GM12878 (cell line): ENCODE measurements around the gene CNTNAP5. TPM values are rescaled to one million over a fixed set of nuclear protein-coding genes. Genes with fewer than 3 reads are reported as not detected.

Experiments used
- ATAC-seq: fragments of 200-7000 bp; cut with Tn5 transposase; 3 replicates; pipeline ENCODE4 v1.9.1; 2020; ENCODE audit warnings: mild to moderate bottlenecking, moderate library complexity
- BruUV-seq: library from RNA; stranded (reverse); fragments of 400-500 nt; replicated peaks from 2 replicates; lab custom pipeline; 2021; lab: Mats Ljungman, UMichigan
- CTCF ChIA-PET: fragments of 300-600 bp; sonication (Branson Sonifier 250); formaldehyde crosslinking; extraction: SDS; loops from one replicate; lab custom pipeline; 2021; ENCODE audit warnings: inconsistent platforms; lab: Yijun Ruan, JAX
- POLR2A ChIA-PET: fragments of 350-600 bp; formaldehyde crosslinking; extraction: SDS; loops from one replicate; lab custom pipeline; 2021; ENCODE audit warnings: inconsistent platforms; lab: Charles Lee
- RAD21 ChIA-PET: fragments of 300-600 bp; sonication (Branson Sonifier 250); formaldehyde crosslinking; loops from one replicate; lab custom pipeline; 2023; ENCODE audit warnings: antibody characterized with exemption; ENCODE audit not compliant: unreplicated experiment; lab: Charles Lee
- SMC1A ChIA-PET: fragments of 300-600 bp; sonication (Branson Sonifier 250); formaldehyde crosslinking; loops from one replicate; lab custom pipeline; 2023; ENCODE audit not compliant: unreplicated experiment, uncharacterized antibody; lab: Charles Lee
- DNase-seq: peaks from one replicate; pipeline ENCODE4 v3.0.0-alpha.2; 2011; ENCODE audit warnings: low read depth, low spot score
- FAIRE-seq: peaks from 3 replicates; lab custom pipeline; 2011; peaks lifted over from hg19 to GRCh38; lab: Jason Lieb, UNC
- H2AFZ ChIP-seq: 2 replicates; pipeline ENCODE4 v1.6.0; 2011; ENCODE audit warnings: low read depth, low read length, control low read depth; ENCODE audit not compliant: control insufficient read depth
- H3K27ac ChIP-seq: 2 replicates; pipeline ENCODE4 v1.5.1; 2011; ENCODE audit warnings: control low read depth; ENCODE audit not compliant: control insufficient read depth, insufficient read depth
- H3K27me3 ChIP-seq, 2 experiments: replicated peaks in 1 of 2; 2 replicates each; pipeline versions ENCODE4 v1.6.0 to v1.6.1; 2011; ENCODE audit warnings: low read length in 1 of 2; ENCODE audit not compliant: control insufficient read depth in 2 of 2, insufficient read depth in 2 of 2
- H3K36me3 ChIP-seq, 2 experiments: 2 replicates each; pipeline ENCODE4 v1.5.1; 2011; ENCODE audit warnings: low read length in 1 of 2; ENCODE audit not compliant: control insufficient read depth in 2 of 2, insufficient read depth in 2 of 2
- H3K4me1 ChIP-seq: 2 replicates; pipeline ENCODE4 v1.6.1; 2011; ENCODE audit warnings: mild to moderate bottlenecking, low read length, moderate library complexity, mixed read lengths; ENCODE audit not compliant: control insufficient read depth, insufficient read depth
- H3K4me2 ChIP-seq: 2 replicates; pipeline ENCODE4 v1.6.0; 2011; ENCODE audit warnings: control low read depth; ENCODE audit not compliant: control insufficient read depth, insufficient read depth
- H3K4me3 ChIP-seq: fragments of 200-600 bp; sonication (generic); 2 replicates; pipeline ENCODE4 v1.5.1; 2016
- H3K79me2 ChIP-seq: 2 replicates; pipeline ENCODE4 v1.6.0; 2011; ENCODE audit warnings: low read length; ENCODE audit not compliant: control insufficient read depth, insufficient read depth
- H3K9ac ChIP-seq: 2 replicates; pipeline ENCODE4 v1.8.0; 2011; ENCODE audit warnings: low read length, control low read depth, mixed read lengths; ENCODE audit not compliant: control insufficient read depth, insufficient read depth
- H3K9me3 ChIP-seq: replicated peaks from 3 replicates; pipeline ENCODE4 v1.5.1; 2011; ENCODE audit warnings: mild to moderate bottlenecking, low read length; ENCODE audit not compliant: control insufficient read depth, insufficient read depth
- H4K20me1 ChIP-seq: 2 replicates; pipeline ENCODE4 v1.6.0; 2011; ENCODE audit not compliant: control insufficient read depth, insufficient read depth
- ASH2L ChIP-seq: fragments of 300-600, 200-600 bp; sonication (generic); IDR thresholded peaks from 2 replicates; pipeline ENCODE4 v1.6.1; 2017; ENCODE audit warnings: low read depth, mild to moderate bottlenecking, borderline replicate concordance
- NBN ChIP-seq: fragments of 450-650 bp; IDR thresholded peaks from 2 replicates; pipeline ENCODE4 v1.6.1; 2016
- SUZ12 ChIP-seq: fragments of 200-600 bp; sonication (generic); IDR thresholded peaks from one replicate; pipeline ENCODE4 v1.6.1; 2018; ENCODE audit warnings: antibody characterized with exemption, mild to moderate bottlenecking; ENCODE audit not compliant: unreplicated experiment
- ZBED1 ChIP-seq: IDR thresholded peaks from 2 replicates; pipeline ENCODE4 v1.6.1; 2016; ENCODE audit warnings: borderline replicate concordance
- ZSCAN29 ChIP-seq: fragments of 450-650 bp; IDR thresholded peaks from 2 replicates; pipeline ENCODE4 v1.6.1; 2017; ENCODE audit warnings: mild to moderate bottlenecking, moderate library complexity
- WGBS: methylation state at CpG from one replicate; pipeline ENCODE4 v1.1.6; 2016; ENCODE audit warnings: low lambda C conversion rate; ENCODE audit not compliant: insufficient replicate concordance, insufficient coverage; ENCODE audit errors: missing lambda C conversion rate; 5-methylcytosine and 5-hydroxymethylcytosine counted together
- in situ Hi-C: fragments of 300-500 bp; cut with MboI; formaldehyde crosslinking; loops from 9 replicates; pipeline ENCODE4 v1.14.3; 2018; ENCODE audit warnings: mixed read lengths
- intact Hi-C: fragments of 100-400 bp; cut with micrococcal nuclease; formaldehyde crosslinking; loops from one replicate; pipeline ENCODE4 v1.14.2; 2022; ENCODE audit not compliant: unreplicated experiment
- polyA plus RNA-seq, 11 experiments: library from polyadenylated mRNA; depleted of rRNA in 4 of 11; unstranded in 6 of 11; stranded (reverse) in 5 of 11; fragments of >200 nt; fragmentation: Nextera tagmentation in 4 of 11; fragmentation: Illumina TruSeq in 1 of 11; extraction: Ambion mirVana in 4 of 11; extraction: Trizol in 1 of 11; gene quantifications; 1 replicate in 1 of 11; 2 replicates in 10 of 11; pipeline versions ENCODE4 v1.2.1 to v1.2.3, GENCODE V29; 2011 to 2016; ENCODE audit warnings: inconsistent platforms in 2 of 11, missing spikeins in 2 of 11, low read depth in 1 of 11
- total RNA-seq, 4 experiments: library from RNA; depleted of rRNA in 3 of 4; stranded (reverse); fragments of >200 nt in 3 of 4; fragmentation: Illumina TruSeq in 1 of 4; extraction: Trizol in 1 of 4; gene quantifications; 2 replicates each; pipeline versions ENCODE4 v1.2.1 to v1.2.3, GENCODE V29; 2013 to 2021
- TF ChIP-seq, protein P1 (sequence below), 3 experiments: IDR thresholded peaks in 2 of 3; conservative IDR thresholded peaks in 1 of 3; 2 replicates each; pipeline ENCODE4 v1.5.1; 2011; ENCODE audit warnings: low read depth in 3 of 3, low read length in 3 of 3, mild to moderate bottlenecking in 3 of 3, control low read depth in 2 of 3, moderate library complexity in 2 of 3, inconsistent platforms in 1 of 3, mixed read lengths in 1 of 3; ENCODE audit not compliant: control insufficient read depth in 2 of 3, insufficient read depth in 1 of 3; ENCODE audit errors: extremely low read depth in 1 of 3
- TF ChIP-seq, protein P2 (sequence below): fragments of 450-650 bp; IDR thresholded peaks from 2 replicates; pipeline ENCODE4 v1.6.1; 2017; ENCODE audit warnings: mild to moderate bottlenecking, moderate library complexity

Gene CNTNAP5
- total and polyA plus RNA-seq, 10 of the 15 experiments (the other 5 are each of a cell fraction or from before 2014, with no cell fraction given), result not detected

- SMC1A ChIA-PET, result no interaction called here
- intact Hi-C loops (no loop called here), in situ Hi-C loops (no loop called here)
- Histone ChIP-seq H3K27me3 (no peaks in the 10 kb centered on the region), H3K4me3 (no peak overlapping the region), H4K20me1 (no peaks in the 10 kb centered on the region), H3K79me2 (no peaks in the 10 kb centered on the region), H3K9me3 (no peaks in the 10 kb centered on the region), H3K36me3 (no peaks in the 10 kb centered on the region), H3K27ac (no peak overlapping the region), H3K9ac (no peak overlapping the region)
- WGBS, result 26% methylated on average over 2 of the region's 2 CpGs
- no peak for ATAC-seq
- TF ChIP-seq ZSCAN29, result no peak
- no peak for TF ChIP-seq ZBED1
- TF ChIP-seq, protein P1, sequence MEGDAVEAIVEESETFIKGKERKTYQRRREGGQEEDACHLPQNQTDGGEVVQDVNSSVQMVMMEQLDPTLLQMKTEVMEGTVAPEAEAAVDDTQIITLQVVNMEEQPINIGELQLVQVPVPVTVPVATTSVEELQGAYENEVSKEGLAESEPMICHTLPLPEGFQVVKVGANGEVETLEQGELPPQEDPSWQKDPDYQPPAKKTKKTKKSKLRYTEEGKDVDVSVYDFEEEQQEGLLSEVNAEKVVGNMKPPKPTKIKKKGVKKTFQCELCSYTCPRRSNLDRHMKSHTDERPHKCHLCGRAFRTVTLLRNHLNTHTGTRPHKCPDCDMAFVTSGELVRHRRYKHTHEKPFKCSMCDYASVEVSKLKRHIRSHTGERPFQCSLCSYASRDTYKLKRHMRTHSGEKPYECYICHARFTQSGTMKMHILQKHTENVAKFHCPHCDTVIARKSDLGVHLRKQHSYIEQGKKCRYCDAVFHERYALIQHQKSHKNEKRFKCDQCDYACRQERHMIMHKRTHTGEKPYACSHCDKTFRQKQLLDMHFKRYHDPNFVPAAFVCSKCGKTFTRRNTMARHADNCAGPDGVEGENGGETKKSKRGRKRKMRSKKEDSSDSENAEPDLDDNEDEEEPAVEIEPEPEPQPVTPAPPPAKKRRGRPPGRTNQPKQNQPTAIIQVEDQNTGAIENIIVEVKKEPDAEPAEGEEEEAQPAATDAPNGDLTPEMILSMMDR (IDR thresholded peaks at IDR 0.05 in 2 of 3, conservative IDR thresholded peaks at IDR 0.05 in 1 of 3; ENCODE audit: control insufficient read depth in 2 of 3, extremely low read depth in 1 of 3, insufficient read depth in 1 of 3, low read depth in 3 of 3, low read length in 3 of 3), result no peak
- TF ChIP-seq ASH2L, result no peak
- TF ChIP-seq SUZ12, result no peak
- TF ChIP-seq, protein P2, sequence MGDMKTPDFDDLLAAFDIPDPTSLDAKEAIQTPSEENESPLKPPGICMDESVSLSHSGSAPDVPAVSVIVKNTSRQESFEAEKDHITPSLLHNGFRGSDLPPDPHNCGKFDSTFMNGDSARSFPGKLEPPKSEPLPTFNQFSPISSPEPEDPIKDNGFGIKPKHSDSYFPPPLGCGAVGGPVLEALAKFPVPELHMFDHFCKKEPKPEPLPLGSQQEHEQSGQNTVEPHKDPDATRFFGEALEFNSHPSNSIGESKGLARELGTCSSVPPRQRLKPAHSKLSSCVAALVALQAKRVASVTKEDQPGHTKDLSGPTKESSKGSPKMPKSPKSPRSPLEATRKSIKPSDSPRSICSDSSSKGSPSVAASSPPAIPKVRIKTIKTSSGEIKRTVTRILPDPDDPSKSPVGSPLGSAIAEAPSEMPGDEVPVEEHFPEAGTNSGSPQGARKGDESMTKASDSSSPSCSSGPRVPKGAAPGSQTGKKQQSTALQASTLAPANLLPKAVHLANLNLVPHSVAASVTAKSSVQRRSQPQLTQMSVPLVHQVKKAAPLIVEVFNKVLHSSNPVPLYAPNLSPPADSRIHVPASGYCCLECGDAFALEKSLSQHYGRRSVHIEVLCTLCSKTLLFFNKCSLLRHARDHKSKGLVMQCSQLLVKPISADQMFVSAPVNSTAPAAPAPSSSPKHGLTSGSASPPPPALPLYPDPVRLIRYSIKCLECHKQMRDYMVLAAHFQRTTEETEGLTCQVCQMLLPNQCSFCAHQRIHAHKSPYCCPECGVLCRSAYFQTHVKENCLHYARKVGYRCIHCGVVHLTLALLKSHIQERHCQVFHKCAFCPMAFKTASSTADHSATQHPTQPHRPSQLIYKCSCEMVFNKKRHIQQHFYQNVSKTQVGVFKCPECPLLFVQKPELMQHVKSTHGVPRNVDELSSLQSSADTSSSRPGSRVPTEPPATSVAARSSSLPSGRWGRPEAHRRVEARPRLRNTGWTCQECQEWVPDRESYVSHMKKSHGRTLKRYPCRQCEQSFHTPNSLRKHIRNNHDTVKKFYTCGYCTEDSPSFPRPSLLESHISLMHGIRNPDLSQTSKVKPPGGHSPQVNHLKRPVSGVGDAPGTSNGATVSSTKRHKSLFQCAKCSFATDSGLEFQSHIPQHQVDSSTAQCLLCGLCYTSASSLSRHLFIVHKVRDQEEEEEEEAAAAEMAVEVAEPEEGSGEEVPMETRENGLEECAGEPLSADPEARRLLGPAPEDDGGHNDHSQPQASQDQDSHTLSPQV, result no peak
- no peak for TF ChIP-seq NBN
- TF ChIP-seq, all 136 proteins: peak for 0
- ChIA-PET POLR2A (no interaction called here), CTCF (no interaction called here), RAD21 (no interaction called here)
- DNase-seq, result no peak
- no peak overlapping the region for H3K4me2 ChIP-seq
- BruUV-seq, result no TSS peak
- no peak for FAIRE-seq
- H3K4me1 ChIP-seq, result no peaks in the 10 kb centered on the region
- no peak overlapping the region for H2AFZ ChIP-seq
Observed at GRCh38 chr2:124666976-124667375, 641.9 kb downstream of the CNTNAP5 start.
